ENCODE measurements around the gene DPP6.

- no peak for TF ChIP-seq REST (IDR thresholded peaks at IDR 0.05; ENCODE audit: borderline replicate concordance)
- TF ChIP-seq REST (CRISPR knock-in tag; IDR thresholded peaks at IDR 0.05; ENCODE audit: low read depth): no peak
- TF ChIP-seq POLR2A (conservative IDR thresholded peaks at IDR 0.05): no peak
- TF ChIP-seq ETV5 (CRISPR knock-in tag; IDR thresholded peaks at IDR 0.05; ENCODE audit: low read depth): no peak
- TF ChIP-seq CTCF (IDR thresholded peaks at IDR 0.05 in 2 of 3, conservative IDR thresholded peaks at IDR 0.05 in 1 of 3; ENCODE audit: insufficient read depth in 2 of 3, low read depth in 1 of 3, low read length in 3 of 3): no peak
- no peak for TF ChIP-seq TAF1 (IDR thresholded peaks at IDR 0.05; ENCODE audit: control insufficient read depth, extremely low read depth, insufficient read depth, low read length, severe bottlenecking)
- TF ChIP-seq CXXC5 (CRISPR knock-in tag; IDR thresholded peaks at IDR 0.05): no peak
Measured at GRCh38 chr7:154472343-154472742, 420.1 kb downstream of the DPP6 start.
